Endodermal cell (in vitro differentiated cells): ENCODE measurements around the gene ZBTB7C. TPM values are rescaled to one million over a fixed set of nuclear protein-coding genes. Genes with fewer than 3 reads are reported as not detected.

Experiments
- DNase-seq: peaks from one replicate; pipeline ENCODE4 v3.0.0-alpha.2; 2017
- H3K27ac ChIP-seq: 2 replicates; pipeline ENCODE4 v1.5.1; 2013; ENCODE audit warnings: mild to moderate bottlenecking, low read depth, low read length, moderate library complexity
- H3K27me3 ChIP-seq: 2 replicates; pipeline ENCODE4 v1.6.1; 2013; ENCODE audit warnings: mild to moderate bottlenecking, low read length, moderate library complexity; ENCODE audit not compliant: insufficient read depth, control insufficient read depth, poor library complexity, severe bottlenecking
- H3K36me3 ChIP-seq: 2 replicates; pipeline ENCODE4 v1.7.0; 2013; ENCODE audit warnings: mild to moderate bottlenecking, low read length, moderate library complexity; ENCODE audit not compliant: control insufficient read depth, insufficient read depth
- H3K4me1 ChIP-seq: one replicate; pipeline ENCODE4 v1.7.0; 2013; ENCODE audit warnings: low read length; ENCODE audit not compliant: control insufficient read depth, insufficient read depth
- H3K4me3 ChIP-seq: 2 replicates; pipeline ENCODE4 v1.5.1; 2013; ENCODE audit warnings: mild to moderate bottlenecking, low read length, moderate library complexity
- H3K9ac ChIP-seq: 2 replicates; pipeline ENCODE4 v1.6.1; 2013; ENCODE audit warnings: mild to moderate bottlenecking, low read length, moderate library complexity; ENCODE audit not compliant: poor library complexity, severe bottlenecking; ENCODE audit errors: extremely low read depth
- H3K9me3 ChIP-seq: 2 replicates; pipeline ENCODE4 v1.6.1; 2013; ENCODE audit warnings: mild to moderate bottlenecking, low read length, moderate library complexity; ENCODE audit not compliant: control insufficient read depth
- H3K27ac Mint-ChIP-seq: 2 replicates; pipeline ENCODE4 v1.8.0; 2020; ENCODE audit warnings: mixed read lengths
- H3K27me3 Mint-ChIP-seq: 2 replicates; pipeline ENCODE4 v1.8.0; 2021; ENCODE audit warnings: mild to moderate bottlenecking, mixed read lengths; ENCODE audit not compliant: insufficient read depth
- H3K36me3 Mint-ChIP-seq: 2 replicates; pipeline ENCODE4 v1.8.0; 2020; ENCODE audit warnings: low read depth, mixed read lengths
- H3K4me1 Mint-ChIP-seq: 2 replicates; pipeline ENCODE4 v1.8.0; 2020; ENCODE audit warnings: mixed read lengths
- H3K4me3 Mint-ChIP-seq: 2 replicates; pipeline ENCODE4 v1.8.0; 2020; ENCODE audit warnings: mild to moderate bottlenecking, moderate library complexity, mixed read lengths
- H3K9me3 Mint-ChIP-seq: 2 replicates; pipeline ENCODE4 v1.8.0; 2020; ENCODE audit warnings: mild to moderate bottlenecking, mixed read lengths
- CTCF ChIP-seq: fragments of 200-600 bp; sonication (generic); conservative IDR thresholded peaks from 2 replicates; pipeline ENCODE4 v1.5.0; 2021; ENCODE audit warnings: antibody characterized with exemption, mild to moderate bottlenecking
- WGBS, 2 experiments: methylation state at CpG; one replicate each; pipeline versions ENCODE4 v1.1.5 to v1.1.7; 2013; ENCODE audit warnings: missing lambda C conversion rate in 2 of 2, mixed read lengths in 1 of 2; ENCODE audit not compliant: insufficient coverage in 1 of 2, insufficient read length in 1 of 2; 5-methylcytosine and 5-hydroxymethylcytosine counted together
- total RNA-seq, 2 donors: library from RNA; stranded (reverse); fragmentation: NEBNext Ultra II Directional in 1 of 2; extraction: Animal tissue kit (Norgen Biotek cat#: 25700) in 1 of 2; gene quantifications; 2 replicates in 1 of 2; 3 replicates in 1 of 2; pipeline ENCODE4 v1.2.1, GENCODE V29; 2021

Gene ZBTB7C
- total RNA-seq, 2 donors from 2014 or later = 0.31 to 0.62 TPM

- peaks cover 38% of the 10 kb centered on the region for H3K4me1 Mint-ChIP-seq
- H3K9me3 ChIP-seq = no peaks in the 10 kb centered on the region
- no peaks in the 10 kb centered on the region for H3K36me3 ChIP-seq
- H3K4me3 ChIP-seq = no peak overlapping the region
- H3K36me3 Mint-ChIP-seq = no peaks in the 10 kb centered on the region
- H3K27ac Mint-ChIP-seq = peak overlapping the region; percentile 75
- 87 to 89% methylated on average over 6 to 8 of the region's 8 CpGs for WGBS, 2 experiments
- no peak overlapping the region for H3K4me3 Mint-ChIP-seq
- no peak for DNase-seq
- H3K27me3 ChIP-seq = no peaks in the 10 kb centered on the region
- TF ChIP-seq CTCF = peak; percentile 59
- no peaks in the 10 kb centered on the region for H3K27me3 Mint-ChIP-seq
- no peak overlapping the region for H3K27ac ChIP-seq
- H3K9me3 Mint-ChIP-seq = no peaks in the 10 kb centered on the region
- H3K9ac ChIP-seq = no peak overlapping the region
- peaks cover 30% of the 10 kb centered on the region for H3K4me1 ChIP-seq
These were observed 72.9 kb downstream of the ZBTB7C start for GRCh38 chr18:48336332-48336731.

- H3K27ac Mint-ChIP-seq = peak overlapping the region; percentile 75
- H3K36me3 ChIP-seq = no peaks in the 10 kb centered on the region
- DNase-seq = no peak
- H3K9ac ChIP-seq = no peak overlapping the region
- no peaks in the 10 kb centered on the region for H3K36me3 Mint-ChIP-seq
- H3K9me3 ChIP-seq = no peaks in the 10 kb centered on the region
- H3K9me3 Mint-ChIP-seq = no peaks in the 10 kb centered on the region
- H3K27me3 Mint-ChIP-seq = no peaks in the 10 kb centered on the region
- H3K4me1 ChIP-seq = peaks cover 26% of the 10 kb centered on the region
- H3K27me3 ChIP-seq = no peaks in the 10 kb centered on the region
- H3K4me3 ChIP-seq = no peak overlapping the region
- WGBS, 2 experiments = 84% methylated on average over 3 to 4 of the region's 4 CpGs
- no peak for TF ChIP-seq CTCF
- no peak overlapping the region for H3K4me3 Mint-ChIP-seq
- no peak overlapping the region for H3K27ac ChIP-seq
- peaks cover 33% of the 10 kb centered on the region for H3K4me1 Mint-ChIP-seq
These were observed 73.4 kb downstream of the ZBTB7C start for GRCh38 chr18:48335829-48336228.

- Histone ChIP-seq H3K27me3 (no peaks in the 10 kb centered on the region), H3K9ac (no peak overlapping the region), H3K27ac (no peak overlapping the region), H3K4me3 (no peak overlapping the region), H3K9me3 (no peaks in the 10 kb centered on the region), H3K4me1 (peaks cover 16% of the 10 kb centered on the region), H3K36me3 (no peaks in the 10 kb centered on the region)
- Mint-ChIP-seq H3K27ac (no peak overlapping the region), H3K27me3 (peaks cover 3% of the 10 kb centered on the region), H3K4me1 (peaks cover 23% of the 10 kb centered on the region), H3K36me3 (no peaks in the 10 kb centered on the region), H3K9me3 (no peaks in the 10 kb centered on the region), H3K4me3 (no peak overlapping the region)
- 76 to 87% methylated on average over 2 to 3 of the region's 3 CpGs for WGBS, 2 experiments
- no peak for DNase-seq
- peak; percentile 33 for TF ChIP-seq CTCF
These were observed 74.3 kb downstream of the ZBTB7C start for GRCh38 chr18:48334845-48335244.
